Measurements from ENCODE around the gene ECM2.

The ECM2 gene

DNA sequence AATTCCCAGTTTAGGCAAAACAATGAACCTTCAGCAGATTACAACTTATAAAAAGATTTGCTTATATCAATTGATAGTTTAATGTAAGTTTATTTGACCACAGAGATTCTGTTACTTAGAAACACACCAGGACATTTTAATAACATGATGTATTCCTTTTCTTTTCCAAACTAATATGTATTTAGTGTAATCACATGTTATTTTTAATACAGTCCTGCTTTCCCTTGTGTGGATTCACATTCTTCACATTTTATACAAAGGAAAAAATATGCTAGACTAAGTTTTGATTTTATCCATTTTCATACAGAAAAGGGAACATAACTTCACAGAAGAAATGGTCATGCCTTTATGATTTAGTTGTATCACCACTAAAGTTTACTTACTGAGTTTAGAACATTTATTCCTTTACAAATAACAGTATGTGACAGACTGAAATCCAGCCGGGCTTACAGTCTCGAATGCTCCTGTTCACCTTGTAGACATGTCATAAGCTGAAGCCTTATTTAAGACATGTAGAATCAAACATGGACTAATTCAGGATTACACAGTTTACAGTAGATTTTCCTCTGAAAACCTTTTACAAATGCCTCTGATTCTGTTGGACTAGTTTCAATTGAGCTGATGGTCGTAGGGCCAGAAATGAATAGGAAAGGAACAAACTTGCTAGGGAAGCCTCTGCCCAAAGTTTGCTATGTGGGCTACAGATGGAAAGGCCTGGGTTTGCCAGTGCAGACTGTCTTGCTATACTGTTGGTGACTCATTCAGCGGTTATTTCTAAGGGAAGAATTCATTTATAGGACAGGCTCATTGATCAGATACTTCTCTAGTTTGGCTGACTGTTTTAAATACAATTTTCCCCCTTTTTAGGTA lies 46.9 kb downstream of the ECM2 start:
- Histone ChIP-seq H3K4me3 (no peak overlapping the region), H3K27me3 (no peaks in the 10 kb centered on the region), H3K27ac (peak overlapping the region; percentile 71 to 81), H3K4me1 (peaks cover 0 to 64% (median 21%) of the 10 kb centered on the region in 4 donors), H3K9me3 (no peaks in the 10 kb centered on the region), H3K36me3 (no peaks in the 10 kb centered on the region)
- no peak for TF ChIP-seq CTCF (IDR thresholded peaks at IDR 0.05)
- DNase-seq: no peak
- intact Hi-C loops (cut with DNase I; ENCODE audit: low total_unique reads): no loop called here

- Histone ChIP-seq H3K36me3 (no peaks in the 10 kb centered on the region), H3K4me3 (no peak overlapping the region)
- intact Hi-C loops (cut with DNase I; ENCODE audit: low total_unique reads): no loop called here
Observed at GRCh38 chr9:92486371-92486770, 49.4 kb downstream of the ECM2 start.

GRCh38 chr9:92484563-92484962 lies 51.2 kb downstream of the ECM2 start:
- no peaks in the 10 kb centered on the region for H3K9me3 ChIP-seq
- intact Hi-C loops (cut with DNase I; ENCODE audit: low total_unique reads): no loop called here
- no peak for DNase-seq
- H3K36me3 ChIP-seq: no peaks in the 10 kb centered on the region
- H3K4me1 ChIP-seq: peaks cover 0 to 85% (median 32%) of the 10 kb centered on the region in 4 donors
- no peak for TF ChIP-seq CTCF (IDR thresholded peaks at IDR 0.05)
- no peaks in the 10 kb centered on the region for H3K27me3 ChIP-seq
- no peak overlapping the region for H3K4me3 ChIP-seq
- H3K27ac ChIP-seq: peak overlapping the region; percentile 81 to 85

More at GRCh38 chr9:92486371-92486770, 49.4 kb downstream of the ECM2 start:
- Histone ChIP-seq H3K27ac (peak overlapping the region; percentile 71 to 81), H3K27me3 (no peaks in the 10 kb centered on the region), H3K4me1 (peaks cover 0 to 83% (median 30%) of the 10 kb centered on the region in 4 donors), H3K9me3 (no peaks in the 10 kb centered on the region)
- TF ChIP-seq CTCF (IDR thresholded peaks at IDR 0.05): no peak
- no peak for DNase-seq

- intact Hi-C loops (cut with DNase I; ENCODE audit: low total_unique reads): no loop called here
- TF ChIP-seq CTCF (IDR thresholded peaks at IDR 0.05): no peak
- no peak overlapping the region for H3K4me3 ChIP-seq
- peak overlapping the region; percentile 81 to 85 for H3K27ac ChIP-seq
- H3K36me3 ChIP-seq: no peaks in the 10 kb centered on the region
- no peak for DNase-seq
- H3K27me3 ChIP-seq: no peaks in the 10 kb centered on the region
- H3K4me1 ChIP-seq: peaks cover 0 to 85% (median 35%) of the 10 kb centered on the region in 4 donors
- H3K9me3 ChIP-seq: no peaks in the 10 kb centered on the region
Observed at GRCh38 chr9:92483627-92484545, 51.9 kb downstream of the ECM2 start.

DNA sequence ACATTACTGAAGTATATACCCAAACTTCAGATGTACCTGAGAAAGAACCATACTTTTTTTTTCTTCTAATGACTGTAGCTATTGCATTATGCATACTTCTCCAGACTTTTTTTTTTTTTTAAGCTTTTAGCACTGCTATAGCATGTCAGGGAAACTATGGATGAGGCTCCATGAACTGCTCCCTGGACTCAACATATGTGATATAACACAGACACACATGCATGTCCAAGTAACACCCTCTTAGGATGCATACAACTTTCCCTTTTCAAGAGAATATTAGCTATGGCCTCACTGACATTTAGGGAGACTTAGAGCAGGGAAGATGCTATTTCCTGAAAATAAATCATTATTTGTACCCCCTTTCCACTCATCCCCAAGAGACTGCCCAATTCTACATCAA lies 53.0 kb downstream of the ECM2 start:
- Histone ChIP-seq H3K36me3 (no peaks in the 10 kb centered on the region), H3K27me3 (no peaks in the 10 kb centered on the region), H3K27ac (peak overlapping the region; percentile 81 to 85), H3K4me1 (peaks cover 0 to 83% (median 33%) of the 10 kb centered on the region in 4 donors), H3K9me3 (no peaks in the 10 kb centered on the region), H3K4me3 (no peak overlapping the region)
- no peak for DNase-seq
- intact Hi-C loops (cut with DNase I; ENCODE audit: low total_unique reads): no loop called here
- no peak for TF ChIP-seq CTCF (IDR thresholded peaks at IDR 0.05)

Measured in tibial artery (tissue), 4 donors.